ENCODE data around the gene QRFPR. TPM values are rescaled to one million over a fixed set of nuclear protein-coding genes. Genes with fewer than 3 reads are reported as not detected.

QRFPR gene
- polyA plus RNA-seq, 1 donor (not counting 4 experiments of a cell fraction or from before 2014, with no cell fraction given), result 0.38 TPM

GRCh38 chr4:121306931-121307330, 73.9 kb downstream of the QRFPR start:
- peak overlapping the region; percentile 46 for H3K4me2 ChIP-seq (ENCODE audit: control insufficient read depth, extremely low read depth, insufficient read depth, low read depth, low read length)
- no peaks in the 10 kb centered on the region for H3K9me1 ChIP-seq (ENCODE audit: control insufficient read depth, extremely low read depth, insufficient read depth, low read length)
- H2AFZ ChIP-seq (ENCODE audit: control insufficient read depth, low read length), result no peak overlapping the region
- no peak overlapping the region for H3K9ac ChIP-seq (ENCODE audit: control insufficient read depth, extremely low read depth, insufficient read depth, low read length)
- no peaks in the 10 kb centered on the region for H3K27me3 ChIP-seq (ENCODE audit: control insufficient read depth, extremely low read depth, insufficient read depth, low read length)
- no peak overlapping the region for H3K27ac ChIP-seq (ENCODE audit: control insufficient read depth, insufficient read depth, low read length)
- H3K4me3 ChIP-seq (ENCODE audit: control insufficient read depth in 2 of 3, extremely low read depth in 1 of 3, insufficient read depth in 2 of 3, low read depth in 1 of 3, low read length in 3 of 3), result no peak overlapping the region
- H4K20me1 ChIP-seq (ENCODE audit: control insufficient read depth, extremely low read depth, insufficient read depth, low read length), result no peaks in the 10 kb centered on the region
- H3K79me2 ChIP-seq (ENCODE audit: control insufficient read depth, insufficient read depth, low read length), result no peaks in the 10 kb centered on the region
- peaks cover 14% of the 10 kb centered on the region for H3K4me1 ChIP-seq (ENCODE audit: control insufficient read depth, extremely low read depth, insufficient read depth, low read length)
- no peaks in the 10 kb centered on the region for H3K36me3 ChIP-seq (ENCODE audit: control insufficient read depth in 2 of 2, extremely low read depth in 1 of 2, insufficient read depth in 2 of 2, low read length in 2 of 2)
- no peaks in the 10 kb centered on the region for H3K9me3 ChIP-seq (ENCODE audit: control insufficient read depth, low read depth, low read length)
- FAIRE-seq, result no peak
- TF ChIP-seq EZH2 (IDR thresholded peaks at IDR 0.05; ENCODE audit: low read length), result no peak
- TF ChIP-seq, protein P1, sequence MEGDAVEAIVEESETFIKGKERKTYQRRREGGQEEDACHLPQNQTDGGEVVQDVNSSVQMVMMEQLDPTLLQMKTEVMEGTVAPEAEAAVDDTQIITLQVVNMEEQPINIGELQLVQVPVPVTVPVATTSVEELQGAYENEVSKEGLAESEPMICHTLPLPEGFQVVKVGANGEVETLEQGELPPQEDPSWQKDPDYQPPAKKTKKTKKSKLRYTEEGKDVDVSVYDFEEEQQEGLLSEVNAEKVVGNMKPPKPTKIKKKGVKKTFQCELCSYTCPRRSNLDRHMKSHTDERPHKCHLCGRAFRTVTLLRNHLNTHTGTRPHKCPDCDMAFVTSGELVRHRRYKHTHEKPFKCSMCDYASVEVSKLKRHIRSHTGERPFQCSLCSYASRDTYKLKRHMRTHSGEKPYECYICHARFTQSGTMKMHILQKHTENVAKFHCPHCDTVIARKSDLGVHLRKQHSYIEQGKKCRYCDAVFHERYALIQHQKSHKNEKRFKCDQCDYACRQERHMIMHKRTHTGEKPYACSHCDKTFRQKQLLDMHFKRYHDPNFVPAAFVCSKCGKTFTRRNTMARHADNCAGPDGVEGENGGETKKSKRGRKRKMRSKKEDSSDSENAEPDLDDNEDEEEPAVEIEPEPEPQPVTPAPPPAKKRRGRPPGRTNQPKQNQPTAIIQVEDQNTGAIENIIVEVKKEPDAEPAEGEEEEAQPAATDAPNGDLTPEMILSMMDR (optimal IDR thresholded peaks at IDR 0.05 in 1 of 3, IDR thresholded peaks at IDR 0.05 in 1 of 3, conservative IDR thresholded peaks at IDR 0.05 in 1 of 3; ENCODE audit: extremely low read depth in 1 of 3, insufficient read depth in 2 of 3, low read length in 3 of 3), result no peak
- no peak for DNase-seq (ENCODE audit: low read depth, low spot score)
- dilution Hi-C loops (cut with MboI; ENCODE audit: extremely low pct_ligation_motif_present, low sequenced_read_pairs), result no loop called here

GRCh38 chr4:121304893-121305292, 75.9 kb downstream of the QRFPR start:
- DNase-seq (ENCODE audit: low read depth, low spot score) (no peak), FAIRE-seq (no peak)
- H3K36me3 ChIP-seq (ENCODE audit: control insufficient read depth in 2 of 2, extremely low read depth in 1 of 2, insufficient read depth in 2 of 2, low read length in 2 of 2), result no peaks in the 10 kb centered on the region
- no peaks in the 10 kb centered on the region for H3K9me3 ChIP-seq (ENCODE audit: control insufficient read depth, low read depth, low read length)
- H3K27me3 ChIP-seq (ENCODE audit: control insufficient read depth, extremely low read depth, insufficient read depth, low read length), result no peaks in the 10 kb centered on the region
- dilution Hi-C loops (cut with MboI; ENCODE audit: extremely low pct_ligation_motif_present, low sequenced_read_pairs), result no loop called here
- TF ChIP-seq, protein P1 (optimal IDR thresholded peaks at IDR 0.05 in 1 of 3, IDR thresholded peaks at IDR 0.05 in 1 of 3, conservative IDR thresholded peaks at IDR 0.05 in 1 of 3; ENCODE audit: extremely low read depth in 1 of 3, insufficient read depth in 2 of 3, low read length in 3 of 3), result no peak
- TF ChIP-seq EZH2 (IDR thresholded peaks at IDR 0.05; ENCODE audit: low read length), result no peak
- no peak overlapping the region for H3K9ac ChIP-seq (ENCODE audit: control insufficient read depth, extremely low read depth, insufficient read depth, low read length)
- H3K4me1 ChIP-seq (ENCODE audit: control insufficient read depth, extremely low read depth, insufficient read depth, low read length), result peaks cover 14% of the 10 kb centered on the region
- H4K20me1 ChIP-seq (ENCODE audit: control insufficient read depth, extremely low read depth, insufficient read depth, low read length), result no peaks in the 10 kb centered on the region
- H3K4me3 ChIP-seq (ENCODE audit: control insufficient read depth in 2 of 3, extremely low read depth in 1 of 3, insufficient read depth in 2 of 3, low read depth in 1 of 3, low read length in 3 of 3), result no peak overlapping the region
- no peak overlapping the region for H3K27ac ChIP-seq (ENCODE audit: control insufficient read depth, insufficient read depth, low read length)
- H3K4me2 ChIP-seq (ENCODE audit: control insufficient read depth, extremely low read depth, insufficient read depth, low read depth, low read length), result no peak overlapping the region
- H2AFZ ChIP-seq (ENCODE audit: control insufficient read depth, low read length), result no peak overlapping the region
- H3K79me2 ChIP-seq (ENCODE audit: control insufficient read depth, insufficient read depth, low read length), result no peaks in the 10 kb centered on the region
- no peaks in the 10 kb centered on the region for H3K9me1 ChIP-seq (ENCODE audit: control insufficient read depth, extremely low read depth, insufficient read depth, low read length)
